Left ventricle myocardium inferior (tissue), 1 donor: ENCODE measurements around the gene SCFD2. TPM values are rescaled to one million over a fixed set of nuclear protein-coding genes. Genes with fewer than 3 reads are reported as not detected.

Experiments used
- DNase-seq: peaks from one replicate; pipeline ENCODE4 v3.0.0-alpha.2; 2020
- H3K27ac ChIP-seq: fragments of 200-600 bp; replicated peaks from 2 replicates; pipeline ENCODE4 v1.8.0; 2021
- H3K27me3 ChIP-seq: fragments of 200-600 bp; 2 replicates; pipeline ENCODE4 v1.8.0; 2021; ENCODE audit warnings: low read depth
- H3K36me3 ChIP-seq: fragments of 200-600 bp; 2 replicates; pipeline ENCODE4 v1.8.0; 2021
- H3K4me1 ChIP-seq: fragments of 200-600 bp; 2 replicates; pipeline ENCODE4 v1.8.0; 2021
- H3K4me3 ChIP-seq: fragments of 200-600 bp; 2 replicates; pipeline ENCODE4 v1.8.0; 2021; ENCODE audit warnings: mild to moderate bottlenecking, moderate library complexity
- H3K9me3 ChIP-seq: fragments of 200-600 bp; replicated peaks from 2 replicates; pipeline ENCODE4 v1.8.0; 2021
- intact Hi-C: fragments of 100-400 bp; cut with micrococcal nuclease; formaldehyde crosslinking; loops from one replicate; pipeline ENCODE4 v1.11.0; 2022
- total RNA-seq: library from RNA; stranded (reverse); fragmentation: NEBNext Ultra II Directional; extraction: Animal tissue kit (Norgen Biotek cat#: 25700); gene quantifications from one replicate; pipeline ENCODE4 v1.2.1, GENCODE V29; 2021
- TF ChIP-seq, protein P1 (sequence below): fragments of 200-600 bp; IDR thresholded peaks from 2 replicates; pipeline ENCODE4 v1.8.0; 2021; ENCODE audit warnings: antibody characterized with exemption, mild to moderate bottlenecking, borderline replicate concordance
- donor health status: DM: no; HTN: yes; CAD: no; lungs with severe emphysema.

SCFD2 gene
- total RNA-seq, 1 donor from 2014 or later, result 9.3 TPM

GRCh38 chr4:52914051-52914605 is 451.7 kb downstream of the SCFD2 start:
- Histone ChIP-seq H3K27ac (peak overlapping the region; percentile 54), H3K4me1 (peaks cover 24% of the 10 kb centered on the region), H3K36me3 (no peaks in the 10 kb centered on the region), H3K4me3 (no peak overlapping the region), H3K9me3 (no peaks in the 10 kb centered on the region), H3K27me3 (no peaks in the 10 kb centered on the region)
- TF ChIP-seq, protein P1, sequence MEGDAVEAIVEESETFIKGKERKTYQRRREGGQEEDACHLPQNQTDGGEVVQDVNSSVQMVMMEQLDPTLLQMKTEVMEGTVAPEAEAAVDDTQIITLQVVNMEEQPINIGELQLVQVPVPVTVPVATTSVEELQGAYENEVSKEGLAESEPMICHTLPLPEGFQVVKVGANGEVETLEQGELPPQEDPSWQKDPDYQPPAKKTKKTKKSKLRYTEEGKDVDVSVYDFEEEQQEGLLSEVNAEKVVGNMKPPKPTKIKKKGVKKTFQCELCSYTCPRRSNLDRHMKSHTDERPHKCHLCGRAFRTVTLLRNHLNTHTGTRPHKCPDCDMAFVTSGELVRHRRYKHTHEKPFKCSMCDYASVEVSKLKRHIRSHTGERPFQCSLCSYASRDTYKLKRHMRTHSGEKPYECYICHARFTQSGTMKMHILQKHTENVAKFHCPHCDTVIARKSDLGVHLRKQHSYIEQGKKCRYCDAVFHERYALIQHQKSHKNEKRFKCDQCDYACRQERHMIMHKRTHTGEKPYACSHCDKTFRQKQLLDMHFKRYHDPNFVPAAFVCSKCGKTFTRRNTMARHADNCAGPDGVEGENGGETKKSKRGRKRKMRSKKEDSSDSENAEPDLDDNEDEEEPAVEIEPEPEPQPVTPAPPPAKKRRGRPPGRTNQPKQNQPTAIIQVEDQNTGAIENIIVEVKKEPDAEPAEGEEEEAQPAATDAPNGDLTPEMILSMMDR, result no peak
- DNase-seq, result no peak
- intact Hi-C loops, result no loop called here

GRCh38 chr4:52912608-52913007 is 453.3 kb downstream of the SCFD2 start:
- intact Hi-C loops, result no loop called here
- no peak for DNase-seq
- TF ChIP-seq, protein P1, result no peak
- peaks cover 24% of the 10 kb centered on the region for H3K4me1 ChIP-seq
- H3K9me3 ChIP-seq, result no peaks in the 10 kb centered on the region
- no peak overlapping the region for H3K4me3 ChIP-seq
- H3K27ac ChIP-seq, result no peak overlapping the region
- H3K36me3 ChIP-seq, result no peaks in the 10 kb centered on the region
- H3K27me3 ChIP-seq, result no peaks in the 10 kb centered on the region

DNA sequence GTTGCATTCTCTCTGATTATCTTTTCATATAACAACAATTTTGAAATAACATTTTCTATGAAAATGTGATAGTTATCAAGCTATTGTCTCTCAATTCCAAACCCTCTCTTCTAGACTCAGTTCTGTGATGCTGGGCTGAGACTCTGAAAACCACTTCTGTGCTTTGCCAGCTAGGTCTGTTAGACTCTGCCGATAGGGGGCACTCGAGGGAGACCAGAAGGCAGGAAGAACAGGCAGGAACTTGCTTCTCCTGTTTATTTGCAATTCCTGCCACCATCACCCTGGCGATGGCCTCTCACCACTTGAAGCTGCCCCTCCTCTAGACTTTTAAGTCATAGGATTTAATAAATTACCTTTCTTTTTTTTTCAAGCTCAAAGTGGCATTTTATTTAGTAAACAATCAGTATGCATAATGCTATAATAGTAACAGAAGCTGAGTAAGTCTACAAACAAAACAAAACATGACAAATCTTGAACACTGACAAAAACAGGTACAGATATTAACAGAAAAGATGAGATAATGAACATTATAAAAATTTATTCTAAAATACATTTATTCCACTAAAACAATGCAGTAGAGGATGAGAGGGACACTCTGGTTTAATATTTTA is 454.1 kb downstream of the SCFD2 start:
- TF ChIP-seq, protein P1, result peak; percentile 80
- no peak overlapping the region for H3K4me3 ChIP-seq
- no peaks in the 10 kb centered on the region for H3K27me3 ChIP-seq
- intact Hi-C loops, result no loop called here
- DNase-seq, result peak; percentile 59
- no peak overlapping the region for H3K27ac ChIP-seq
- peaks cover 24% of the 10 kb centered on the region for H3K4me1 ChIP-seq
- no peaks in the 10 kb centered on the region for H3K36me3 ChIP-seq
- no peaks in the 10 kb centered on the region for H3K9me3 ChIP-seq

GRCh38 chr4:52910115-52910514 is 455.7 kb downstream of the SCFD2 start:
- Histone ChIP-seq H3K9me3 (no peaks in the 10 kb centered on the region), H3K4me3 (no peak overlapping the region), H3K36me3 (no peaks in the 10 kb centered on the region), H3K4me1 (peaks cover 22% of the 10 kb centered on the region), H3K27me3 (no peaks in the 10 kb centered on the region), H3K27ac (no peak overlapping the region)
- intact Hi-C loops, result no loop called here
- TF ChIP-seq, protein P1, result no peak
- no peak for DNase-seq

- Histone ChIP-seq H3K27me3 (no peaks in the 10 kb centered on the region), H3K4me3 (no peak overlapping the region), H3K27ac (no peak overlapping the region), H3K36me3 (peaks cover 2% of the 10 kb centered on the region), H3K4me1 (no peaks in the 10 kb centered on the region), H3K9me3 (no peaks in the 10 kb centered on the region)
- no peak for DNase-seq
- intact Hi-C loops, result no loop called here
- TF ChIP-seq, protein P1, result no peak
These were observed 458.4 kb downstream of the SCFD2 start for GRCh38 chr4:52907510-52907909.
